Testis (tissue), 2 donors: ENCODE measurements around the gene LENG1.

Source experiments
- POLR2A ChIP-seq: fragments of 450-650 bp; IDR thresholded peaks from one replicate; pipeline ENCODE4 v1.6.1; 2017; ENCODE audit warnings: antibody characterized with exemption, mild to moderate bottlenecking, moderate library complexity
- TF ChIP-seq, protein P1 (sequence below), 3 experiments: fragments of 450-650 bp in 2 of 3; fragments of 200-600 bp in 1 of 3; sonication (generic) in 1 of 3; IDR thresholded peaks; one replicate each; pipeline ENCODE4 v1.5.1; 2016 to 2019; ENCODE audit warnings: antibody characterized with exemption in 3 of 3, mild to moderate bottlenecking in 2 of 3, moderate library complexity in 1 of 3

DNA sequence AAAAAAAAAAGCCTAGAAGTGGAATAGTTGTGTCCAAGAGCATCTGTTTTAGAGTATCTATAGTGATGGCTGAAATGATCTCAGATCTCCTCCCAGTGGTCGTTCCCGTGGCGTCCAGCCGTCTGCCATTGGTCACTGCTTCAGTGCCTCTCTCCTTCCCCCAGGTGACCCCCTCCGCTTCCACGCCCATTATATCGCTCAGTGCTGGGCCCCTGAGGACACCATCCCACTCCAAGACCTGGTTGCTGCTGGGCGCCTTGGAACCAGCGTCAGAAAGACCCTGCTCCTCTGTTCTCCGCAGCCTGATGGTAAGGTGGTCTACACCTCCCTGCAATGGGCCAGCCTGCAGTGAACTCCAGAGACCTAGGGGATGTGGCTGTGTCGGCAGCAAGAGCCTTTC, 33.5 kb upstream of the LENG1 start:
- TF ChIP-seq, protein P1, sequence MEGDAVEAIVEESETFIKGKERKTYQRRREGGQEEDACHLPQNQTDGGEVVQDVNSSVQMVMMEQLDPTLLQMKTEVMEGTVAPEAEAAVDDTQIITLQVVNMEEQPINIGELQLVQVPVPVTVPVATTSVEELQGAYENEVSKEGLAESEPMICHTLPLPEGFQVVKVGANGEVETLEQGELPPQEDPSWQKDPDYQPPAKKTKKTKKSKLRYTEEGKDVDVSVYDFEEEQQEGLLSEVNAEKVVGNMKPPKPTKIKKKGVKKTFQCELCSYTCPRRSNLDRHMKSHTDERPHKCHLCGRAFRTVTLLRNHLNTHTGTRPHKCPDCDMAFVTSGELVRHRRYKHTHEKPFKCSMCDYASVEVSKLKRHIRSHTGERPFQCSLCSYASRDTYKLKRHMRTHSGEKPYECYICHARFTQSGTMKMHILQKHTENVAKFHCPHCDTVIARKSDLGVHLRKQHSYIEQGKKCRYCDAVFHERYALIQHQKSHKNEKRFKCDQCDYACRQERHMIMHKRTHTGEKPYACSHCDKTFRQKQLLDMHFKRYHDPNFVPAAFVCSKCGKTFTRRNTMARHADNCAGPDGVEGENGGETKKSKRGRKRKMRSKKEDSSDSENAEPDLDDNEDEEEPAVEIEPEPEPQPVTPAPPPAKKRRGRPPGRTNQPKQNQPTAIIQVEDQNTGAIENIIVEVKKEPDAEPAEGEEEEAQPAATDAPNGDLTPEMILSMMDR (IDR thresholded peaks at IDR 0.05): no peak
- no peak for TF ChIP-seq POLR2A
